Esophagus squamous epithelium (tissue), 4 donors: Measurements from ENCODE around the gene NR2E1.

Experiments used
- POLR2A ChIP-seq, 4 donors: fragments of 450-650 bp; IDR thresholded peaks; one replicate each; pipeline ENCODE4 v1.6.1; 2017; ENCODE audit warnings: antibody characterized with exemption in 4 of 4, mild to moderate bottlenecking in 4 of 4, moderate library complexity in 3 of 4
- TF ChIP-seq, protein P1 (sequence below), 6 experiments: fragments of 450-650 bp in 4 of 6; fragments of 200-600 bp in 2 of 6; sonication (generic) in 2 of 6; IDR thresholded peaks; one replicate each; pipeline ENCODE4 v1.5.1; 2016 to 2019; ENCODE audit warnings: antibody characterized with exemption in 6 of 6, mild to moderate bottlenecking in 4 of 6, moderate library complexity in 4 of 6

DNA sequence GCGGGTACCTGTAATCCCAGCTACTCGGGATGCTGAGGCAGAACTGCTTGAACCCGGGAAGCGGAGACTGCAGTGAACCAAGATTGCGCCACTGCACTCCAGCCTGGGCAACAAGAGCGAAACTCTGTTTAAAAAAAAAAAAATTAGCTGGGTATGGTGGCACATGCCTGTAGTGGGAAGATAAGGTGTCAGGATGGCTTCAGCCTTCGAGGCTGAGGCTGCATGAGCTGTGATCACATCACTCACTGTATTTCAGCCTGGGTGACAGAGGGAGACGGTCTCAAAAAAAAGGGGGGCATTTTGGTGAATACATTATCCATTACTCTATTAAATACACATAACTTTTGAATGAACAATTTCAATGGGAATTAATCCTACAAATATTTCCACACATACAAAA, 62.6 kb downstream of the NR2E1 start:
- TF ChIP-seq, protein P1, sequence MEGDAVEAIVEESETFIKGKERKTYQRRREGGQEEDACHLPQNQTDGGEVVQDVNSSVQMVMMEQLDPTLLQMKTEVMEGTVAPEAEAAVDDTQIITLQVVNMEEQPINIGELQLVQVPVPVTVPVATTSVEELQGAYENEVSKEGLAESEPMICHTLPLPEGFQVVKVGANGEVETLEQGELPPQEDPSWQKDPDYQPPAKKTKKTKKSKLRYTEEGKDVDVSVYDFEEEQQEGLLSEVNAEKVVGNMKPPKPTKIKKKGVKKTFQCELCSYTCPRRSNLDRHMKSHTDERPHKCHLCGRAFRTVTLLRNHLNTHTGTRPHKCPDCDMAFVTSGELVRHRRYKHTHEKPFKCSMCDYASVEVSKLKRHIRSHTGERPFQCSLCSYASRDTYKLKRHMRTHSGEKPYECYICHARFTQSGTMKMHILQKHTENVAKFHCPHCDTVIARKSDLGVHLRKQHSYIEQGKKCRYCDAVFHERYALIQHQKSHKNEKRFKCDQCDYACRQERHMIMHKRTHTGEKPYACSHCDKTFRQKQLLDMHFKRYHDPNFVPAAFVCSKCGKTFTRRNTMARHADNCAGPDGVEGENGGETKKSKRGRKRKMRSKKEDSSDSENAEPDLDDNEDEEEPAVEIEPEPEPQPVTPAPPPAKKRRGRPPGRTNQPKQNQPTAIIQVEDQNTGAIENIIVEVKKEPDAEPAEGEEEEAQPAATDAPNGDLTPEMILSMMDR (IDR thresholded peaks at IDR 0.05): no peak
- TF ChIP-seq POLR2A (IDR thresholded peaks at IDR 0.05): no peak
